MM.1S (cell line): Measurements from ENCODE around the gene RICTOR.

ENCODE experiments used
- CTCF ChIP-seq: fragments of 300-600 bp; sonication (generic); IDR thresholded peaks from 2 replicates; pipeline ENCODE4 v1.5.1; 2016; ENCODE audit warnings: antibody characterized with exemption, low read length, mixed read lengths
- EZH2 ChIP-seq: fragments of 300-600 bp; sonication (generic); optimal IDR thresholded peaks from 2 replicates; pipeline ENCODE3; 2017; ENCODE audit warnings: low read depth, mild to moderate bottlenecking, antibody characterized with exemption, low read length, mixed read lengths
- EZH2phosphoT487 ChIP-seq: fragments of 300-600 bp; sonication (generic); IDR thresholded peaks from 2 replicates; pipeline ENCODE4 v1.6.1; 2018; ENCODE audit warnings: antibody characterized with exemption, low read length

DNA sequence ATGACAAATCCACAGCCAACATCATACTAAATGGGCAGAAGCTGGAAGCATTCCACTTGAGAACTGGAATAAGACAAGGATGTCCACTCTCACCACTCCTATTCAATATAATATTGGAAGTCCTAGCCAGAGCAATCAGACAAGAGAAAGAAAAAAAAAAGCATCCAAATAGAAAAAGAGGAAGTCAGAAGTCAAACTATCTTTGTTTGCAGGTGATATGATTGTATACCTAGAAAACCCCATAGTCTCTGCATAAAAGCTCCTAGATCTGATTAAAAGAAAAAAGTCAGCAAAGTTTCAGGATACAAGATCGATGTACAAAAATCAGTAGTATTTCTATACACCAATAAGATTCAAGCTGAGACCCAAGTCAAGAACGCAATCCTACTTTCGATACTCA, 162.3 kb downstream of the RICTOR start:
- TF ChIP-seq CTCF (no peak), EZH2 (no peak), EZH2phosphoT487 (no peak)
